ENCODE data around the gene IFRD2. TPM values are rescaled to one million over a fixed set of nuclear protein-coding genes. Genes with fewer than 3 reads are reported as not detected.

Gene IFRD2
- total RNA-seq, 1 experiment from 2014 or later: 98.8 TPM

DNA sequence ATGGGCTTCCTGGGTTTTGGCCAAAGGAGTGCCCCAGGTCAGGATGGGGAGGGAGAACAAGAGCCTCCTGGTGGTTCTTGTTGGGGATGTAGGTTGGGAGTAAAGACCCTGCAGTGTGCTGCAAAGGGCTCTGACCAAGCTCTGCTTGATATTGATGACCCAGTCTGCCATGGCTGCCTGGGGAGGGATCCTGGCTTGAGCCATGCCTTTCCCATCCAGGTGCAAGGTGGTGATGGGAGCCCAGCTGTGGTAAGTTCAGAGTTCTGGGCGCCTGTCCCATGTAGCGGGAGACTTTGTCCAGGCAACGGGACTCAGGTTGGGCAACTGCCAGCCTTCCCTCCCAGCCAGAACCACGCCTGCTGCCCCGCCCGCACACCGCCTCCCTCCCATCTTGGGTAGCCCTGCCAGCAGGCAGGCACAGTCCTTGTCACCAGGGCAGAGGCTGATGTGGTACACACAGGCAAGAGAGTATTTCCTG, 53.6 kb downstream of the IFRD2 start:
- H3K9me3 ChIP-seq (replicated peaks): no peaks in the 10 kb centered on the region
- no peak overlapping the region for H3K27ac ChIP-seq
- H3K36me3 ChIP-seq: no peaks in the 10 kb centered on the region
- no peak overlapping the region; the same call in 1 of the 2 replicates for H3K4me3 ChIP-seq
- H3K27me3 ChIP-seq: no peaks in the 10 kb centered on the region
- peaks cover 3% of the 10 kb centered on the region; the same call in 1 of the 2 replicates for H3K4me1 ChIP-seq
- DNase-seq: no peak

DNA sequence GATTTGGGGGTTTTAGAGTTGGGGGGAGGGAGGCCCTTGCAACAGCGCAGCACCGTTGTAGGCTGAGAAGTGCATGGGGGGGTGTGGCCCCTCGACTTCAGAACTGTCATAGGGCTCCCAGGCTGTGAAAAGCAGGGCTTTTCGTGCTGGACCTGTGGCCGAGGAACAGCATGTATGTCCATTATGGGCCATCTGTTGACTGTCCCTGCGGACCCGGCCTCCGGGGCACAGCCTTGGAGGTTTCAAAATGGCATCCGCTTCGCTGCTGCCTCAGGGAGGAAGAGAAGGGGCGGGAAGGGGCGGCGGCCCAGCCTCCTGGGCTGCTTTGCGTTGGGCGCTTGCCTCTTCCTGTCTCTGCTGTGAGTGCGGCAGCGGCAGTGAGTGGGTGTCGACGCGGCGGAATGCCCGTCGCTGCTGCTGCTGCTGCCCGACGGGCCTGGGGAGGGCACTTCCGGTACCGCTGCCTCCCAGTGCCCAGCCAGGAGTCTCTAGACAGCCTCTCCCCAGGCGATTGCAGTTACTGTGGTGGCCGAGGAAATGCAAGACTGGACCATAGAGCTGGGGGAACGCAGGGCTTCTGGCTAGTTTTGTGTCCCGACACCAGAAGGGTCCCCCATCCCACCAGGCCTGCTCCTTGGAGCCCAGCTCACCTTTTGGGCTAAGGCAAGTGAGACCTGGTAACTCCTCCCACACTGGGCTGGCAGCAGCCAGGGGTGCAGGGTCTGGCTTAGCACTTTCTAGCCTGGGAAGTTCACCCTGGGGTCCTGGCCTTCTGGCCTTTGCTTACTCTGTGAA, 54.3 kb downstream of the IFRD2 start:
- Histone ChIP-seq H3K4me3 (peak overlapping the region; percentile 63), H3K36me3 (no peaks in the 10 kb centered on the region), H3K27ac (no peak overlapping the region; the same call in 1 of the 2 replicates), H3K4me1 (peaks cover 3% of the 10 kb centered on the region; the same call in 1 of the 2 replicates), H3K9me3 (replicated peaks) (no peaks in the 10 kb centered on the region), H3K27me3 (no peaks in the 10 kb centered on the region)
- peak; percentile 53 to 58 for DNase-seq

Other genes starting within 250 kb of the IFRD2 start
- gene RBM5, start 203.5 kb downstream of the IFRD2 start, total RNA-seq (2014; rRNA removed; shearing (Covaris generic)): 75.6 and 98.5 TPM in 2 replicates
- gene SEMA3F, start 137.1 kb downstream of the IFRD2 start, total RNA-seq (2014; rRNA removed; shearing (Covaris generic)): 9.3 and 11.3 TPM in 2 replicates
- 0.14 TPM in 1 of 2 replicates, not detected in the other for gene GNAT1, start 100.8 kb downstream of the IFRD2 start, total RNA-seq (2014; rRNA removed; shearing (Covaris generic))
- 1.4 and 2.9 TPM in 2 replicates for gene SLC38A3, start 87.2 kb downstream of the IFRD2 start, total RNA-seq (2014; rRNA removed; shearing (Covaris generic))
- 63.8 and 64.7 TPM in 2 replicates for gene GNAI2, start 56.2 kb downstream of the IFRD2 start, total RNA-seq (2014; rRNA removed; shearing (Covaris generic))
- gene SEMA3B, start 23.3 kb downstream of the IFRD2 start, total RNA-seq (2014; rRNA removed; shearing (Covaris generic)): 3.3 and 4.8 TPM in 2 replicates
- not detected in 2 replicates for gene LSMEM2, start 13.3 kb downstream of the IFRD2 start, total RNA-seq (2014; rRNA removed; shearing (Covaris generic))
- 3.6 and 4.5 TPM in 2 replicates for gene HYAL3, start 7.0 kb upstream of the IFRD2 start, total RNA-seq (2014; rRNA removed; shearing (Covaris generic))
- gene NAA80, start 7.0 kb upstream of the IFRD2 start, total RNA-seq (2014; rRNA removed; shearing (Covaris generic)): 3.2 and 3.4 TPM in 2 replicates
- gene HYAL1, start 11.1 kb upstream of the IFRD2 start, total RNA-seq (2014; rRNA removed; shearing (Covaris generic)): 0.43 TPM in 1 of 2 replicates, not detected in the other
- 41.7 and 47.2 TPM in 2 replicates for gene HYAL2, start 30.3 kb upstream of the IFRD2 start, total RNA-seq (2014; rRNA removed; shearing (Covaris generic))
- gene TUSC2, start 35.8 kb upstream of the IFRD2 start, total RNA-seq (2014; rRNA removed; shearing (Covaris generic)): 21.2 and 26.4 TPM in 2 replicates
- gene RASSF1, start 48.4 kb upstream of the IFRD2 start, total RNA-seq (2014; rRNA removed; shearing (Covaris generic)): 11.7 and 12.7 TPM in 2 replicates
- 0.73 and 0.99 TPM in 2 replicates for gene ZMYND10, start 53.3 kb upstream of the IFRD2 start, total RNA-seq (2014; rRNA removed; shearing (Covaris generic))
- 14.0 and 14.4 TPM in 2 replicates for gene NPRL2, start 58.3 kb upstream of the IFRD2 start, total RNA-seq (2014; rRNA removed; shearing (Covaris generic))
- gene CYB561D2, start 58.4 kb upstream of the IFRD2 start, total RNA-seq (2014; rRNA removed; shearing (Covaris generic)): 6.5 and 8.9 TPM in 2 replicates
- 27.2 and 28.2 TPM in 2 replicates for gene TMEM115, start 67.1 kb upstream of the IFRD2 start, total RNA-seq (2014; rRNA removed; shearing (Covaris generic))
- not detected in 2 replicates for gene CACNA2D2, start 211.2 kb upstream of the IFRD2 start, total RNA-seq (2014; rRNA removed; shearing (Covaris generic))